ENCODE measurements around the gene SLC46A1.

Gene SLC46A1

GRCh38 chr17:28372203-28372944, 33.6 kb downstream of the SLC46A1 start:
- TF ChIP-seq POLR2A (IDR thresholded peaks at IDR 0.05; ENCODE audit: low read depth, low read length) (no peak), TAF1 (IDR thresholded peaks at IDR 0.05; ENCODE audit: borderline replicate concordance, low read depth, low read length) (no peak), POLR2AphosphoS5 (IDR thresholded peaks at IDR 0.05; ENCODE audit: low read depth, low read length) (no peak)
- FAIRE-seq (no peak), DNase-seq (ENCODE audit: insufficient read length) (peak; percentile 54)

- peak; percentile 95 for DNase-seq (ENCODE audit: insufficient read length)
- FAIRE-seq: peak; percentile 98
- TF ChIP-seq POLR2AphosphoS5 (IDR thresholded peaks at IDR 0.05; ENCODE audit: low read depth, low read length): no peak
- peak; percentile 53; the same call in 1 of the 2 replicates for TF ChIP-seq POLR2A (IDR thresholded peaks at IDR 0.05; ENCODE audit: low read depth, low read length)
Measured at GRCh38 chr17:28371245-28372202, 34.5 kb downstream of the SLC46A1 start, which contains the start of gene SARM1. Gene SARM1 (plus strand): TSS chr17:28371694. CDS start chr17:28372033, 339 bp downstream.

- DNase-seq (ENCODE audit: insufficient read length) (no peak), FAIRE-seq (no peak)
- TF ChIP-seq POLR2A (IDR thresholded peaks at IDR 0.05; ENCODE audit: low read depth, low read length): no peak
- no peak for TF ChIP-seq TAF1 (IDR thresholded peaks at IDR 0.05; ENCODE audit: borderline replicate concordance, low read depth, low read length)
- no peak for TF ChIP-seq POLR2AphosphoS5 (IDR thresholded peaks at IDR 0.05; ENCODE audit: low read depth, low read length)
Measured at GRCh38 chr17:28370744-28371103, 35.3 kb downstream of the SLC46A1 start.

DNA sequence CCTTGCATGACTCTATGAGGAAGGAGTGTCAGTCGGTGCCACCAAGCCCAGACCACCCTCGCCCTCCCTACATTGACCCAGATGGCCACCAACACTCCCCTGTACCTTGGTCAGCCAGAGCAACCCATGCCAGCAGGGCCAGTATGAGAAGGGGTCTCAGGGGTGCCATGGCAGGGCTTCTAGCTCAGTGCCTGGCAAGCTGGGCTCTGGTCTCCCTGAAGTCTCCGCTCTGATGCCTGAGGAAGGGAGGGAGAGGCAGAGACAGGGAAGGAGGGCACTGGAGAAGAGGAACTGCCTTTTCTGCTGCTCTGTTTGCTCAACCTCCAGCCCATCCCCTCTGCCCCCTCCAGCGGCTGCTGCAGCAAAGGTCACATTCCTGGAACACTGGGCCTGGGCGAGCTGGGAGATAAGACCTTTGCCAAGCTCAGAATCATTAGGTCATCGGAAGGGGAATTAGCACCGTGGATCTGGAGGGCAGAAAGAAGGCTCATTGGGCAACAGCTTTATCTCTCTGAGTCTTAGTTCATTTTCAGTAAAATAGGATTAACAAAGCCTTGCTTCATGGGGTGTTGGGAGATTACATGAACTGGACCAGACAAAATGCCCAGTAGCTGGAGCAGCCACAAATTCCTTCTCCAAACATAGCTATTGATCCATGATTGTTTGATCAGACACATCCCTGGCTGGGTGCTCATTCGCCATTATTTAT, 35.8 kb downstream of the SLC46A1 start, which contains the start of gene VTN:
Gene VTN (minus strand): TSS at position 273 of the 709 bp plus-strand sequence. CDS start 104 bp downstream, at position 169.
- TF ChIP-seq POLR2A (IDR thresholded peaks at IDR 0.05; ENCODE audit: low read depth, low read length) (no peak), POLR2AphosphoS5 (IDR thresholded peaks at IDR 0.05; ENCODE audit: low read depth, low read length) (no peak), TAF1 (IDR thresholded peaks at IDR 0.05; ENCODE audit: borderline replicate concordance, low read depth, low read length) (no peak)
- no peak for FAIRE-seq
- DNase-seq (ENCODE audit: insufficient read length): no peak

DNA sequence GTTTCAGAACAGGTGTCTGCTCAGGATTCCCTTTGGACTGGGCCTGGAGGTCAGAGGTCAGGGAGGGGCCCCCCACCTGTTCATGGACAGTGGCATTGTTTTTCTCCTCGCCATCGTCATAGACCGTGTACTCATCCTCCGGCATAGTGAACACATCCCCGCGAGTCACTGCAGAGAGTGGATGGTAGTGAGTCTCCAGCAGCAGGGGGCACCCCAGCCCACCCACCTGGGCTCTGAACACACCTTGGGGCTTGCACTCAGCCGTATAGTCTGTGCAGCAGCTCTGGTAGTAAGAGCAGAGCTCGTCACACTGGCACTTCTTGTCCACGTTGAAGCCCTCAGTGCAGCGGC, 36.4 kb downstream of the SLC46A1 start:
- TF ChIP-seq POLR2A (IDR thresholded peaks at IDR 0.05; ENCODE audit: low read depth, low read length): no peak
- DNase-seq (ENCODE audit: insufficient read length) (no peak), FAIRE-seq (no peak)

DNA sequence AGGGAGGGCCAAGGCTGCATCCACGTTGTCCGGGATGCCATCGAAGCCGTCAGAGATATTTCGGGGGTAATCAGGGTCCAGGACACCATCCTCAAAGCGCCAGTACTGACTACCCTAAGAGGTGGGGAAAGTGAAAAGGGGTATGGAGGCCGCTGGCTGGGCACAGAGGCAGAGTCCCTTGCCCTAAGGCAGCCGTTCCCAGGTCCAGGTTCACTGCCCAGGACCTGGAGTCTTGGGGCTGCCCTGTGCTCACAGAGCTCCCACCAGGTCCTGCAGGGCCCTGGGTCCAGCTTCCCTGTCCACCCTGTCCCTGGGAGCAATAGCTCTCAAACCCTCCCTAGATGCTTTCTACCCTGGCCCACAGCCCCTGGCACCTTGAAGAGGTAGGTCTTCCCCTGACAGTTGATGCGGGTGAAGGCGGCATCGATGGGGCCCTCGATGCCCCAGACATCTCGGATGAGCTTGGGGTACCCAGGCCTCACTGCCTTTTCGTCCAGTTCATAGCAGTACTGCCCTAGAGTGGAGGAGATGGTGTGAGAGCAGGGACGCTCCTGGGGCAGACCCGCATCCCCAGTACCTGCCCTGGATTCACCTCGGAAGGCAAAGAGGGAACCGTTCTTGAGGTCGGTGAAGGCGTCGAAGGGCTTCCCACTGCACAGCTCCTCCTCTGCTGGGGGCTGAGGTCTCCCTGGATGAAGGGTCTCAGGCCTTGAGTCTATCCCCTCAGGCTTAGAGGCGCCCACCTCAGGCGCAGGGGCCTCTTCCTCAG, 36.9 kb downstream of the SLC46A1 start:
- no peak for FAIRE-seq
- no peak for DNase-seq (ENCODE audit: insufficient read length)
- no peak for TF ChIP-seq POLR2AphosphoS5 (IDR thresholded peaks at IDR 0.05; ENCODE audit: low read depth, low read length)
- TF ChIP-seq POLR2A (IDR thresholded peaks at IDR 0.05; ENCODE audit: low read depth, low read length): no peak
- TF ChIP-seq TAF1 (IDR thresholded peaks at IDR 0.05; ENCODE audit: borderline replicate concordance, low read depth, low read length): no peak

DNA sequence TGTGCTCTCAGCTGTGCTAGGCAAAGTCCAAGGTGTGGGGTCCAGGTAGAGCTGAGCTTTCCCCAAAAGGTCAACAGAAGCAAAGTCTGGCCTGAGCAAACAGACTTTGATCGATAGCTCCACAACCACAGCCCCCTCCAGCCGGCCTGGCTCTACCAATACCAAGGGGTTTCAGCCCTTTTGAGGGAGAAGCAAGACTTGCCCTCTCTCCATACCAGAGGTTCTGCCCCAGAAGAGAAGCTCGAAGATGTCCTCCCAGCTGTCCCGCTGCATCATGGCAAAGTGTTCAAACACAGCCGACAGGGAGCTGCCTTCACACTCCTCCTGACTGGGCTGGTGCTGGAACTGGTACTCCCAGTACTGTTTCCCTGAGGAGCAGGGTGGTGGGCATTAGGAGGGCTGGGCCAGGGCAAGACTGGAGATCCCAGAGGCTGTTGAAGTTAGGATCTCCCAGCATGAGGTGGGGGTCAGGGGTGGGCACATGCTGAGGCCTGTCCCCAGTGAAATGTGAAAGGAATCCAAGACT, 37.6 kb downstream of the SLC46A1 start:
- FAIRE-seq (no peak), DNase-seq (ENCODE audit: insufficient read length) (no peak)

DNA sequence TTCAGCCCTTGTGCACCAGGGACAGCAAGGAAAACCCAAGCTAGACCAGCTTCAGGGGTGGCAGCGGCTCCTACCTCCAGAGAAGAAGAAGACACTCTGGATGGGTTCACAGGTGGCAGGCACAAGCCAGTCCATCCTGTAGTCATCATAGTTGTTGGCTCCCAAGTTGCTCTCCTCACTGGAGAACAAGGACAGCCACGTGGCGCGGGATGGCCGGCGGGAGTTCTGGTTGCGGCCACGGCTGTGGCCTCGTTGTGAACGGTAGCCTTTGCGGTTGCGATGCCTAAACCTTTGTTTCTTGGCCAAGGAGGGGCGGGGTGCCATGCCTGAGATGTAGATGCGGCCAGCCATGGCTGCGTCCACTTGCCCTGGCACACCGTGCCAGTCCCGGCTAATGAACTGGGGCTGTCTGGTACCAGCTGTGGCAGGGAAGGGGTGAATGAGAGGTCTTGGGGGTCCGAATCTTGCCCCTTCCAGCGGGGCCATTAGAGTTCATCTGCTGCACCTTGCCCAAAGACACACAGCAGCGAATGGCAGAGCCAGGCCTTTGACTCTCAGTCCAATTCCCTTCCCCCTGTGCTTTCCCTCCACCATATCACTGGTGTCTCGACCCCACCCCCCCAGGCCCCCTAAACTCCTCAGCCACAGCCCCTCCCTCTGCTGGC, 38.2 kb downstream of the SLC46A1 start:
- TF ChIP-seq POLR2AphosphoS5 (IDR thresholded peaks at IDR 0.05; ENCODE audit: low read depth, low read length): peak; percentile 37; the same call in 1 of the 2 replicates
- TF ChIP-seq POLR2A (IDR thresholded peaks at IDR 0.05; ENCODE audit: low read depth, low read length): no peak
- FAIRE-seq (no peak), DNase-seq (ENCODE audit: insufficient read length) (no peak)

More for the DNA sequence above, 37.6 kb downstream of the SLC46A1 start:
- TF ChIP-seq TAF1 (IDR thresholded peaks at IDR 0.05; ENCODE audit: borderline replicate concordance, low read depth, low read length) (no peak), POLR2A (IDR thresholded peaks at IDR 0.05; ENCODE audit: low read depth, low read length) (no peak), POLR2AphosphoS5 (IDR thresholded peaks at IDR 0.05; ENCODE audit: low read depth, low read length) (no peak)

GRCh38 chr17:28366605-28367004, 39.4 kb downstream of the SLC46A1 start:
- FAIRE-seq: no peak
- no peak for DNase-seq (ENCODE audit: insufficient read length)
- TF ChIP-seq POLR2AphosphoS5 (IDR thresholded peaks at IDR 0.05; ENCODE audit: low read depth, low read length): no peak
- no peak for TF ChIP-seq POLR2A (IDR thresholded peaks at IDR 0.05; ENCODE audit: low read depth, low read length)
- TF ChIP-seq TAF1 (IDR thresholded peaks at IDR 0.05; ENCODE audit: borderline replicate concordance, low read depth, low read length): no peak

DNA sequence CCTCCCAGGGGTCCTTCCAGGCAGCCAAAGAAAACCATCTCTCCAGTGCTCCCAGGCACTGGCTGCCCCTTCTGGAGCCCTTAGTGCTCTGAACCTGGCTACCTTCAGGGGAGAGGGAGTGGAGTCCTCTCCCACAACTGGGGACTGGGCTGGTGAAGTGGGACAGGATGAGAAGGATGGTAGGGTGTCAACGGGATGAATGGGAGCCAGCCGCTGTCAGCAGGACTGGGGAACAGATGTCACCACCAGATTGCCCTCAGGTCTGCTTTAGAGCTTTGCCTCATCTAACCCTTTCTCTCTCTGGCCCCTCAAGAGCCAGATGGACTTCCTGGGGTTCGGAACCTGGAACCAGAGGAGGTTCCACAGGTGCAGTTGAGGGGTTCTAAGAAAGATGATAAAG, 40.5 kb downstream of the SLC46A1 start:
- no peak for DNase-seq (ENCODE audit: insufficient read length)
- no peak for FAIRE-seq
- no peak for TF ChIP-seq POLR2AphosphoS5 (IDR thresholded peaks at IDR 0.05; ENCODE audit: low read depth, low read length)
- TF ChIP-seq TAF1 (IDR thresholded peaks at IDR 0.05; ENCODE audit: borderline replicate concordance, low read depth, low read length): no peak
- TF ChIP-seq POLR2A (IDR thresholded peaks at IDR 0.05; ENCODE audit: low read depth, low read length): no peak

All from GM12892 (cell line).